ENCODE measurements around the gene CD200R1. TPM values are rescaled to one million over a fixed set of nuclear protein-coding genes. Genes with fewer than 3 reads are reported as not detected.

Gene CD200R1
- total and polyA plus RNA-seq, 7 donors, result 0.06 to 0.79 (median 0.50) TPM

DNA sequence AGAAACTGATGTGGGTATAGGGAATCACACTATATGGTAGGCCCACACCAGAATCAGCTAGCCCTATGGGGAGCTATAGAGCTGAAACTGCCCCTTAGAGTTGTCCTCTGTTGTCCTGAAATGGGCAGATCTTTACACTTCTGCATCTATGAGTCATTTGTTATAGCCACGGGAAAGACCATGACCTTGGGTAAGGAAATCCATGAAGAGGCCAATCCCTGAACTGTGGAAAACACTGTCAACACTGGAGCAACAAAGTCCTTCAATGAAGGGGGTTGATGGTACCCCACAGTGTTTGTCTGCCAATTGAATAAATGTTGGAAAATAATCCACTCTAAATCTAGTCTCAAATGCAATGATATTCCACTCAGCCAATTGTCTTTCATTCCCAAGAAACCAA, 5.2 kb upstream of the CD200R1 start:
- Histone ChIP-seq H3K4me1 (peaks cover 9% of the 10 kb centered on the region), H3K36me3 (ENCODE audit: insufficient read depth in 1 of 2, low read depth in 1 of 2) (no peaks in the 10 kb centered on the region), H3K9me3 (no peaks in the 10 kb centered on the region), H3K27me3 (ENCODE audit: insufficient read depth in 3 of 3, low read length in 2 of 3) (no peaks in the 10 kb centered on the region), H3K4me3 (no peak overlapping the region), H3K27ac (no peak overlapping the region)
- no peak for DNase-seq
- ATAC-seq, result no peak
- TF ChIP-seq, protein P1, sequence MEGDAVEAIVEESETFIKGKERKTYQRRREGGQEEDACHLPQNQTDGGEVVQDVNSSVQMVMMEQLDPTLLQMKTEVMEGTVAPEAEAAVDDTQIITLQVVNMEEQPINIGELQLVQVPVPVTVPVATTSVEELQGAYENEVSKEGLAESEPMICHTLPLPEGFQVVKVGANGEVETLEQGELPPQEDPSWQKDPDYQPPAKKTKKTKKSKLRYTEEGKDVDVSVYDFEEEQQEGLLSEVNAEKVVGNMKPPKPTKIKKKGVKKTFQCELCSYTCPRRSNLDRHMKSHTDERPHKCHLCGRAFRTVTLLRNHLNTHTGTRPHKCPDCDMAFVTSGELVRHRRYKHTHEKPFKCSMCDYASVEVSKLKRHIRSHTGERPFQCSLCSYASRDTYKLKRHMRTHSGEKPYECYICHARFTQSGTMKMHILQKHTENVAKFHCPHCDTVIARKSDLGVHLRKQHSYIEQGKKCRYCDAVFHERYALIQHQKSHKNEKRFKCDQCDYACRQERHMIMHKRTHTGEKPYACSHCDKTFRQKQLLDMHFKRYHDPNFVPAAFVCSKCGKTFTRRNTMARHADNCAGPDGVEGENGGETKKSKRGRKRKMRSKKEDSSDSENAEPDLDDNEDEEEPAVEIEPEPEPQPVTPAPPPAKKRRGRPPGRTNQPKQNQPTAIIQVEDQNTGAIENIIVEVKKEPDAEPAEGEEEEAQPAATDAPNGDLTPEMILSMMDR (IDR thresholded peaks at IDR 0.05), result no peak
- intact Hi-C loops (cut with DNase I), result loop anchor here (2.0 to 10.0 kb wide), 4 partner anchors 245 to 415 kb away; partner anchors contain the start of genes ATG3 (in 1 of the 2), CCDC80 (in 1 of the 2) and SLC35A5 (in 1 of the 2)
- WGBS, 3 donors, result 12 to 19% (median 15%) methylated on average over 1 of the region's 1 CpG

DNA sequence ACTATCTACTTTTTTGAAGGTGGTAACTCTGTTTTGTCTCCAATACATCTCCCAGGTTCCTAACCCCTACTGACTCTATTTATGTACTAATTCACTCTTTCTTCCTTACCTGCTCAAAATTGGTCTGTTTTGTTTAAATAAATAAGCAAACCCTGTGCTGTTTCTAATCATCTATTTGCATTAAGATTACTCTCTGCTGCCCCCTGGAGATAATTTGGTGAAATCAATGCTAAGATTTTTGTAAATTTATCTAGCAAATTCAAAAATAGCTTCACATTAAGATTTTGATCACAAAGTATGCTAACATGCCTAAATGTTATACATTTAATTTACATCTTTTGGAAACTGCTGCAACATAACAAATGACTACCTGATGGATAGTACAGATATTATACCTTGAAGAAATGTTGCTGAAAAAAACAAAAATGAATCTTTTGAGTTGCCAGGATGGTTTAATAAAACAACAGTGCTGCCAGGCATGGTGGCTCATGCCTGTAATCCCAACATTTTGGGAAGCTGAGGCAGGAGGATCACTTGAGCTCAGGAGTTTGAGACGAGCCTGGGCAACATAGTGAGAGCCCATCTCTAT, 4.4 kb upstream of the CD200R1 start:
- no peak overlapping the region for H3K27ac ChIP-seq
- peaks cover 4% of the 10 kb centered on the region for H3K4me1 ChIP-seq
- WGBS, 3 donors, result 70 to 86% (median 79%) methylated on average over 1 of the region's 1 CpG
- H3K4me3 ChIP-seq, result no peak overlapping the region
- no peaks in the 10 kb centered on the region for H3K9me3 ChIP-seq
- no peaks in the 10 kb centered on the region for H3K27me3 ChIP-seq (ENCODE audit: insufficient read depth in 3 of 3, low read length in 2 of 3)
- no peaks in the 10 kb centered on the region for H3K36me3 ChIP-seq (ENCODE audit: insufficient read depth in 1 of 2, low read depth in 1 of 2)
- intact Hi-C loops (cut with DNase I), result loop anchor here (5.0 to 10.0 kb wide), 2 partner anchors 245 to 397 kb away; no protein-coding TSS in a partner anchor
- TF ChIP-seq, protein P1 (IDR thresholded peaks at IDR 0.05), result peak; percentile 68
- DNase-seq (no peak), ATAC-seq (no peak)

DNA sequence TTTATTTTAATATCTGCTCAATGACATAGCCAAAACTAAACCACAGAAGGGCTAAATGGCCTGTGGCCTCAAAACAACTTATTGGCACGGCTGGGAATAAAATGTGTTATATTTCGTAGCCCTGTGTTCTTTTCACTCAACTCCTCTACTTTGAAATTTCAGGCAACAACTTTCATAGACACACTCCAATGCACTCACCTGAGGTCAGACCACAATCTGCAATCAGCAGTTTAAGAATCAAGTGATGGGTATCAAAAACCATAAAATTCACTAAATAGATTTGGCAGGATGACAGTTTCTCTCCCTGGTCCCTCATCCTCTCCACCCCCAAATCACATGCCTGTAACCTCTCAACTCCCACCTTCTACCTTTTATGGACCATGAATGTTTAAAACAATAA, 2.0 kb upstream of the CD200R1 start:
- H3K27me3 ChIP-seq (ENCODE audit: insufficient read depth in 3 of 3, low read length in 2 of 3), result no peaks in the 10 kb centered on the region
- ATAC-seq (no peak), DNase-seq (no peak)
- no peak overlapping the region for H3K27ac ChIP-seq
- H3K9me3 ChIP-seq, result no peaks in the 10 kb centered on the region
- TF ChIP-seq, protein P1 (IDR thresholded peaks at IDR 0.05), result no peak
- H3K4me1 ChIP-seq, result no peaks in the 10 kb centered on the region
- intact Hi-C loops (cut with DNase I), result loop anchor here (5.0 to 10.0 kb wide), 2 partner anchors 242 to 395 kb away; no protein-coding TSS in a partner anchor
- no peak overlapping the region for H3K4me3 ChIP-seq
- 83 to 90% (median 83%) methylated on average over 2 of the region's 2 CpGs for WGBS, 3 donors
- H3K36me3 ChIP-seq (ENCODE audit: insufficient read depth in 1 of 2, low read depth in 1 of 2), result no peaks in the 10 kb centered on the region

DNA sequence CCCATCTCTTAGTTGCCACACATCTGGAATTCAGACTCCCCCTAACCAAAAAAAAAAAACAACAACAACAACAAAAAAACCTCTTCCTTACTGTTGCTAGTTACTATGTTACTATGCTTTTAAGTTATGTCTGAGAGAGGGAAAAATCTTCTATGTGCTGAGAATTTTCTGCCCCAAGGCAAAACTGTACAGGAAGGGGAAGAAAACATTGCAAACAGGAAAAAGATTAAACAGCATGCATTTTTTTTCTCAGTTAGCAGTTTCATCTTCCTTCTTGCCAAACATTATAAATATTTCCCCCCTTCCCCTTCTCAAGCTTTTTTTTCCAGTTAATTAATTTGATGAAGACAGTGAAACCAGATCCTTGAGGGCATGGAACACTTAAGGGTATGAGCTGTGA, 1.1 kb upstream of the CD200R1 start:
- Histone ChIP-seq H3K4me1 (no peaks in the 10 kb centered on the region), H3K27me3 (ENCODE audit: insufficient read depth in 3 of 3, low read length in 2 of 3) (peaks cover 0 to under 1% (median 0%) of the 10 kb centered on the region in 3 donors), H3K9me3 (no peaks in the 10 kb centered on the region), H3K4me3 (no peak overlapping the region), H3K27ac (no peak overlapping the region), H3K36me3 (ENCODE audit: insufficient read depth in 1 of 2, low read depth in 1 of 2) (no peaks in the 10 kb centered on the region)
- DNase-seq (no peak), ATAC-seq (no peak)
- TF ChIP-seq, protein P1 (IDR thresholded peaks at IDR 0.05), result no peak
- intact Hi-C loops (cut with DNase I), result loop anchor here (5.0 to 10.0 kb wide), 2 partner anchors 241 to 394 kb away; no protein-coding TSS in a partner anchor

DNA sequence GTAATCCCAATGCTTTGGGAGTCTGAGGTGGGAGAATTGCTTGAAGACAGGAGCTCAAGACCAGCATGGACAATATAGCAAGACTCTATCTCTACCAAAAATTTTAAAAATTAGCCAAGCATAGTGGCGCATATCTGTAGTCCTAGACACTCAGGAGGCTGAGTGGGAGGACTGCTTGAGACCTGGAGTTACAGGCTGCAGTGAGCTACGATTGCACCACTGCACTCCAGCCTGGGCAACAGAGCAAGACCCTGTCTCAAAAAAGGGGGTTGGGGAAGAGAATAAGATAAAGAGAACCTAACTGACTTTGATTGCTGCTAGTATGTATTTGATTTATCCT, 755 bp downstream of the CD200R1 start:
- no peaks in the 10 kb centered on the region for H3K4me1 ChIP-seq
- no peak overlapping the region for H3K27ac ChIP-seq
- H3K9me3 ChIP-seq, result no peaks in the 10 kb centered on the region
- 80 to 86% (median 83%) methylated on average over 2 of the region's 2 CpGs for WGBS, 3 donors
- peak overlapping the region; percentile 39 for H3K4me3 ChIP-seq
- intact Hi-C loops (cut with DNase I), result loop anchor here in 1 of 2 donors (10.0 kb wide), 1 partner anchor 239 kb away; no protein-coding TSS in a partner anchor
- TF ChIP-seq, protein P1 (IDR thresholded peaks at IDR 0.05), result no peak
- DNase-seq (no peak), ATAC-seq (no peak)
- H3K36me3 ChIP-seq (ENCODE audit: insufficient read depth in 1 of 2, low read depth in 1 of 2), result no peaks in the 10 kb centered on the region
- peaks cover 0 to 6% (median 2%) of the 10 kb centered on the region in 3 donors for H3K27me3 ChIP-seq (ENCODE audit: insufficient read depth in 3 of 3, low read length in 2 of 3)

All from psoas muscle (tissue), 8 donors.